Transverse colon (tissue), 4 donors: Measurements from ENCODE around the gene TMEM209.

Experiments used
- CTCF ChIP-seq, 5 experiments: fragments of 200-600 bp in 3 of 5; fragments of 450-650 bp in 2 of 5; sonication (generic) in 3 of 5; IDR thresholded peaks; 1 replicate in 2 of 5; 2 replicates in 3 of 5; pipeline ENCODE4 v1.5.1; 2016 to 2017; ENCODE audit warnings: antibody characterized with exemption in 5 of 5, inconsistent platforms in 3 of 5, mild to moderate bottlenecking in 2 of 5, moderate library complexity in 1 of 5
- EP300 ChIP-seq: sonication (generic); formaldehyde crosslinking; IDR thresholded peaks from one replicate; pipeline ENCODE4 v1.6.1; 2017; ENCODE audit warnings: antibody characterized with exemption, low read depth
- POLR2A ChIP-seq: fragments of 450-650 bp; IDR thresholded peaks from one replicate; pipeline ENCODE4 v1.6.1; 2016; ENCODE audit warnings: antibody characterized with exemption, mild to moderate bottlenecking, moderate library complexity
- POLR2AphosphoS5 ChIP-seq, 3 donors: sonication (generic); formaldehyde crosslinking; IDR thresholded peaks; one replicate each; pipeline ENCODE4 v1.6.1; 2016; ENCODE audit warnings: antibody characterized with exemption in 3 of 3

- TF ChIP-seq CTCF (IDR thresholded peaks at IDR 0.05) (no peak), POLR2A (no peak), POLR2AphosphoS5 (IDR thresholded peaks at IDR 0.05) (no peak), EP300 (no peak)
Measured at GRCh38 chr7:130152493-130153210, 52.6 kb downstream of the TMEM209 start.
